ENCODE measurements around the gene KCNK5. TPM values are rescaled to one million over a fixed set of nuclear protein-coding genes. Genes with fewer than 3 reads are reported as not detected.

Gene KCNK5
- total RNA-seq, 4 donors from 2014 or later = 9.2 to 14.3 (median 13.0) TPM

DNA sequence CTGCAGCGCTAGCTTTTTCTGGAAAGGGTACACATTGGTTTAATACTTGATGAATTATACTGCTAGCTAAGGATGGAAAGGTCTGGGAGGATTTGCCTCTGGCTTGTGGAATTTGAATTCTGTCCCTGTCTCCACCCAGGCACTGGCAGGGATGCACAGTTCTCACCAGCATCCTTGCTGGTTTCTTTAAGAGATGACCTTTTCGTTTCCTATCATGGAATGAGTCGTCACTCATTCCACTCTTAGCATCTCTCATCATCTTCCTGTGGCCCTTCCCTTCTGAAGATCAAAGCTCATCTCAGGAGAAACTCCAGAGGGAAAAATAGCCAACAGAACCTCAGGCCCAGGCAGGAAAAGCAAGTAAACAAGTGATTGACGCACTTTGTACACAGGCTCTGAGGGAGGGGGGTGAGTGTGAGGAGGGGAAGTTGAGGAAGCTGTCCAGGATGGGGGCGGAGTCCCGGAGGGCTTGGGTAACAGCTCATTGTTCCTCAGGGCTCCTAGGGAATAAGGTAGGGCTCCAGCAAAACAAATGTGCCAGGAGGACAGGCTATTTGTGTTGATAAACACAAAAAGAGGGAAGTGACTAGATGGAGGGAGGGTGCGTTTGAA lies 88.6 kb downstream of the KCNK5 start:
- Histone ChIP-seq H3K27me3 (no peaks in the 10 kb centered on the region), H3K9me3 (no peaks in the 10 kb centered on the region), H3K27ac (peak overlapping the region in 1 of 3 donors; percentile 17), H3K4me3 (replicated peaks in 1 of 3) (no peak overlapping the region), H3K4me1 (no peaks in the 10 kb centered on the region), H3K36me3 (no peaks in the 10 kb centered on the region)
- WGBS, 2 donors = 53 to 62% methylated on average over 7 of the region's 7 CpGs
- intact Hi-C loops (cut with DNase I) = no loop called here
- peak in 1 of 2 donors; percentile 7 for DNase-seq
- TF ChIP-seq POLR2A (IDR thresholded peaks at IDR 0.05) = no peak
- TF ChIP-seq, protein P1, sequence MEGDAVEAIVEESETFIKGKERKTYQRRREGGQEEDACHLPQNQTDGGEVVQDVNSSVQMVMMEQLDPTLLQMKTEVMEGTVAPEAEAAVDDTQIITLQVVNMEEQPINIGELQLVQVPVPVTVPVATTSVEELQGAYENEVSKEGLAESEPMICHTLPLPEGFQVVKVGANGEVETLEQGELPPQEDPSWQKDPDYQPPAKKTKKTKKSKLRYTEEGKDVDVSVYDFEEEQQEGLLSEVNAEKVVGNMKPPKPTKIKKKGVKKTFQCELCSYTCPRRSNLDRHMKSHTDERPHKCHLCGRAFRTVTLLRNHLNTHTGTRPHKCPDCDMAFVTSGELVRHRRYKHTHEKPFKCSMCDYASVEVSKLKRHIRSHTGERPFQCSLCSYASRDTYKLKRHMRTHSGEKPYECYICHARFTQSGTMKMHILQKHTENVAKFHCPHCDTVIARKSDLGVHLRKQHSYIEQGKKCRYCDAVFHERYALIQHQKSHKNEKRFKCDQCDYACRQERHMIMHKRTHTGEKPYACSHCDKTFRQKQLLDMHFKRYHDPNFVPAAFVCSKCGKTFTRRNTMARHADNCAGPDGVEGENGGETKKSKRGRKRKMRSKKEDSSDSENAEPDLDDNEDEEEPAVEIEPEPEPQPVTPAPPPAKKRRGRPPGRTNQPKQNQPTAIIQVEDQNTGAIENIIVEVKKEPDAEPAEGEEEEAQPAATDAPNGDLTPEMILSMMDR (IDR thresholded peaks at IDR 0.05) = no peak

Other genes with a start within 250 kb of the KCNK5 start
- under 1 TPM; 0.13 to 0.45 (median 0.18) TPM for gene GLP1R, start 180.7 kb downstream of the KCNK5 start, total RNA-seq
- gene SAYSD1, start 114.3 kb downstream of the KCNK5 start, total RNA-seq = 10 to 100 TPM; 22.7 to 36.5 (median 29.2) TPM
- 10 to 100 TPM in 1 of 4 donors, 1 to 10 TPM in 3; 1.1 to 11.5 (median 4.5) TPM for gene KCNK17, start 84.9 kb upstream of the KCNK5 start, total RNA-seq
- under 1 TPM in 1 of 4 donors, not detected in 3; 0.88 TPM for gene KCNK16, start 93.2 kb upstream of the KCNK5 start, total RNA-seq